Prostate gland (tissue), 2 donors: ENCODE results near the gene ZNF423. TPM values are rescaled to one million over a fixed set of nuclear protein-coding genes. Genes with fewer than 3 reads are reported as not detected.

ENCODE experiments used
- DNase-seq: peaks from one replicate; pipeline ENCODE4 v3.0.0-alpha.2; 2019; ENCODE audit warnings: low spot score
- H3K27ac ChIP-seq, 2 donors: fragments of 200-600 bp; sonication (generic); 2 replicates each; pipeline ENCODE4 v1.5.1; 2017 to 2019
- H3K27me3 ChIP-seq: fragments of 200-600 bp; sonication (generic); replicated peaks from 2 replicates; pipeline ENCODE4 v1.5.1; 2019; ENCODE audit not compliant: insufficient read depth
- H3K36me3 ChIP-seq, 2 donors: fragments of 200-600 bp; sonication (generic); 1 replicate in 1 of 2; 2 replicates in 1 of 2; pipeline versions ENCODE4 v1.5.1 to v1.8.1; 2017 to 2019
- H3K4me1 ChIP-seq: fragments of 200-600 bp; sonication (generic); replicated peaks from 2 replicates; pipeline ENCODE4 v1.5.1; 2019
- H3K4me3 ChIP-seq, 2 donors: fragments of 200-600 bp; sonication (generic); 2 replicates each; pipeline ENCODE4 v1.5.1; 2017 to 2019
- H3K9me3 ChIP-seq: fragments of 200-600 bp; sonication (generic); 2 replicates; pipeline ENCODE4 v1.5.1; 2017
- CTCF ChIP-seq, 4 experiments: fragments of 200-600 bp in 2 of 4; fragments of 450-650 bp in 2 of 4; sonication (generic) in 2 of 4; IDR thresholded peaks; 1 replicate in 3 of 4; 2 replicates in 1 of 4; pipeline ENCODE4 v1.5.1; 2016 to 2019; ENCODE audit warnings: antibody characterized with exemption in 4 of 4, mild to moderate bottlenecking in 2 of 4, moderate library complexity in 2 of 4
- POLR2A ChIP-seq: fragments of 450-650 bp; IDR thresholded peaks from one replicate; pipeline ENCODE4 v1.6.1; 2016; ENCODE audit warnings: antibody characterized with exemption, mild to moderate bottlenecking
- POLR2AphosphoS5 ChIP-seq: sonication (generic); formaldehyde crosslinking; IDR thresholded peaks from one replicate; pipeline ENCODE4 v1.6.1; 2017; ENCODE audit warnings: antibody characterized with exemption
- WGBS: methylation state at CpG from one replicate; pipeline ENCODE4 v1.1.5; 2018; 5-methylcytosine and 5-hydroxymethylcytosine counted together
- intact Hi-C: fragments of 100-400 bp; cut with DNase I; formaldehyde crosslinking; loops from one replicate; pipeline ENCODE4 v1.14.2; 2022
- total RNA-seq, 2 donors: library from RNA; depleted of rRNA; stranded (reverse); fragments of >200 nt; gene quantifications; one replicate each; pipeline ENCODE4 v1.1.0, GENCODE V29; 2016

Gene ZNF423
- total RNA-seq, 2 donors from 2014 or later: 6.1 to 22.7 TPM

- Histone ChIP-seq H3K4me1 (no peaks in the 10 kb centered on the region), H3K27me3 (peaks cover 10% of the 10 kb centered on the region), H3K4me3 (no peak overlapping the region), H3K36me3 (no peaks in the 10 kb centered on the region), H3K9me3 (no peaks in the 10 kb centered on the region), H3K27ac (no peak overlapping the region)
- TF ChIP-seq POLR2AphosphoS5 (no peak), POLR2A (no peak), CTCF (IDR thresholded peaks at IDR 0.05) (no peak)
- intact Hi-C loops: no loop called here
- 97% methylated on average over 13 of the region's 13 CpGs for WGBS
- no peak for DNase-seq
Observed at GRCh38 chr16:49746545-49746944, 109.4 kb downstream of the ZNF423 start.

DNA sequence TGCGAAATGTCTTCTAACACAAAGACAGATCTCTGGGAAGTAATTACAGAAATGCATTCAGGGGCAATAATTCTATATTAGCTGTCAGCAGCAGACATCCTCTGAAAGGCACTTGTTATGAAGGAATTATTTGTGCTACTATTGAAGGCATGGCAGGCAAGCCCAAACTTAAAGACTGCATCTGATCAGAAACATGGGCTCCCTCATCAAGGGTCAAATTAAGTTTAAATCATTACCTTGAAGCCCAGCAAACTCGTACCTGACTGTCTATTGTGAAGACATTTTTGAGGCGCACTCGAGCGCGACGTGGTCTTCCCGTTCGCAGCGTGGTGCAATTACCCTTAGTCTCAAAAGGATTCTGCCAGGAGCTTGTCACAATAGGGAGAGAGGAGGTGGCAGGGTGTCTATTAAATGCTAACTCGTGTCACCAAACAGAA is 110.6 kb downstream of the ZNF423 start:
- intact Hi-C loops: no loop called here
- Histone ChIP-seq H3K4me3 (no peak overlapping the region), H3K27me3 (peaks cover 10% of the 10 kb centered on the region), H3K4me1 (no peaks in the 10 kb centered on the region), H3K27ac (no peak overlapping the region), H3K36me3 (no peaks in the 10 kb centered on the region), H3K9me3 (no peaks in the 10 kb centered on the region)
- 87% methylated on average over 11 of the region's 11 CpGs for whole genome bisulfite sequencing
- DNase-seq: no peak
- TF ChIP-seq POLR2AphosphoS5 (no peak), POLR2A (no peak), CTCF (IDR thresholded peaks at IDR 0.05) (no peak)

- H3K27ac ChIP-seq: no peak overlapping the region
- H3K36me3 ChIP-seq: no peaks in the 10 kb centered on the region
- 90% methylated on average over 19 of the region's 19 CpGs for WGBS
- no peaks in the 10 kb centered on the region for H3K9me3 ChIP-seq
- no peak for TF ChIP-seq POLR2AphosphoS5
- TF ChIP-seq POLR2A: no peak
- no peak for TF ChIP-seq CTCF (IDR thresholded peaks at IDR 0.05)
- peaks cover 10% of the 10 kb centered on the region for H3K27me3 ChIP-seq
- H3K4me3 ChIP-seq: no peak overlapping the region
- no peaks in the 10 kb centered on the region for H3K4me1 ChIP-seq
- DNase-seq: no peak
- intact Hi-C loops: no loop called here
Observed at GRCh38 chr16:49744244-49745220, 111.4 kb downstream of the ZNF423 start.

DNA sequence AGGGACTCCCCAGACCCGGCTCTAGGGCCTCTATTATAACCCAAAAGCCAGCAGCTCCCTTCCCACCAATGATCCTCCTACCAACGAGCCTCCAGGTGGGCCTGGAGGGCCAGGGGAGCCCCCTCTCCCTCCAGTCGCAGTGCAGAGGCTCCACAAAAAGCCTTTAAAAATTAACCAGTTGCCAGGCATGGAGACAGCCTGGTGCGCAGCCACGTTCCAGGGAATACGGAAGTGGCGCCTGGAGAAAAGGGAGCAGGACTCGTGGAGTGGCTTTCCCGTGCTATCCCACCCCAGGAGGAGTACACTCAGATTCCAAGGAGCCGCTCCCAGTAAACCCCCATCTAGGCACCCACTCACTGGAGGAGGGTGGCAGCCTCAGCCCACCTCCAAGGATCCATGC is 112.3 kb downstream of the ZNF423 start:
- Histone ChIP-seq H3K27ac (no peak overlapping the region), H3K4me3 (no peak overlapping the region), H3K27me3 (peaks cover 10% of the 10 kb centered on the region), H3K4me1 (no peaks in the 10 kb centered on the region), H3K9me3 (no peaks in the 10 kb centered on the region), H3K36me3 (no peaks in the 10 kb centered on the region)
- no peak for DNase-seq
- WGBS: 91% methylated on average over 10 of the region's 10 CpGs
- TF ChIP-seq POLR2AphosphoS5 (no peak), CTCF (IDR thresholded peaks at IDR 0.05) (no peak), POLR2A (no peak)
- intact Hi-C loops: no loop called here

DNA sequence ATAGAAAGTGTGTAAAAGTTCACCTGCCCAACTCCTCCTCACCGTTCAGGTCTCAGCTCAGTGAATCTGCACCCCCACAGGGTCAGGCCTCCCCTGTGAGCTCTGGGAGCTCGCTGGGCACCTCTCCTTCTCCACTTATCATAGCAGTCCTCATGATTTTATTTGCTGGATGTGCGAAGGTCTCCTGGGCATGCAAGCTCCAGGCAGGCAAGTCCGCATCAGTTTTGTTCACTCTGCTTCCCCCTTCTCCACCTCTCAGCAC is 112.8 kb downstream of the ZNF423 start:
- intact Hi-C loops: no loop called here
- H3K27ac ChIP-seq: no peak overlapping the region
- no peaks in the 10 kb centered on the region for H3K4me1 ChIP-seq
- 93% methylated on average over 4 of the region's 4 CpGs for WGBS
- no peaks in the 10 kb centered on the region for H3K9me3 ChIP-seq
- no peak for TF ChIP-seq POLR2AphosphoS5
- no peak for TF ChIP-seq CTCF (IDR thresholded peaks at IDR 0.05)
- TF ChIP-seq POLR2A: no peak
- DNase-seq: no peak
- no peaks in the 10 kb centered on the region for H3K36me3 ChIP-seq
- H3K4me3 ChIP-seq: no peak overlapping the region
- H3K27me3 ChIP-seq: peaks cover 10% of the 10 kb centered on the region
